ENCODE results near the gene SYNE4.
A peak's percentile ranks its signal among the peaks of the same experiment; 100 is the strongest.
"Not testable (repeated sequence)": the region's sequence is repeated elsewhere in the genome, so short reads cannot be mapped to it uniquely, and the experiment has no call there.

SYNE4 gene, protein sequence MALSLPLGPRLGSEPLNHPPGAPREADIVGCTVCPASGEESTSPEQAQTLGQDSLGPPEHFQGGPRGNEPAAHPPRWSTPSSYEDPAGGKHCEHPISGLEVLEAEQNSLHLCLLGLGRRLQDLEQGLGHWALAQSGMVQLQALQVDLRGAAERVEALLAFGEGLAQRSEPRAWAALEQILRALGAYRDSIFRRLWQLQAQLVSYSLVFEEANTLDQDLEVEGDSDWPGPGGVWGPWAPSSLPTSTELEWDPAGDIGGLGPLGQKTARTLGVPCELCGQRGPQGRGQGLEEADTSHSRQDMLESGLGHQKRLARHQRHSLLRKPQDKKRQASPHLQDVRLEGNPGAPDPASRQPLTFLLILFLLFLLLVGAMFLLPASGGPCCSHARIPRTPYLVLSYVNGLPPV

DNA sequence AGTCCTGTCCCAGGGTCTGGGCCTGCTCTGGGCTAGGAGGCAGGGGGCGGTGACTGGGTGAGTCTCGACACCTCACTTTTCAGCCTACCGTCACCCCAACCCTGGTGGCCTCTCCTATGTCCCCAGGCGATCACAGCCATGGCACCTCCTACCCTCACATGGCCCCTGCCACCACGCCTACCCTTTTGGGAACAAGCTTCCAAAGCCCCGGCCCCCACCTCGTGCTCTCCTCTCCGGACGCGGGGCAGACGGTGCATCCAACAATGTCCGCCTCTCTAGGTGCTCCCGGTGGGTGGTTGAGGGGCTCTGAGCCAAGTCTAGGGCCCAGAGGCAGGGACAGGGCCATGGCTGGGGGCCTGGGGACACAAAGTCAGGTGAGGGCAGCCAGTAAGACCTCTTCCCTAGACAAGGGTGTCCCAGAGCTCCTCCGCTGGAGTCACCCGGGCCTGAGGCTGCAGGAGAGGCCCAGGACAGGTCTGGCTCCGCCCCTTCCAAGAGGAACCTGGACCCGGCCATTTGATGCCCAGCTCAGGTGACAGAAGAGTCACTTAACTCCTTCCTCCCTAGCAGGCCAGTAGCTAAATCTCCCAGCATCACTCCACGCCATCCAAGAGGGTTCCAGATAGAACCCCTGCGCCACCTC lies at the start of gene SYNE4:
SYNE4 (minus strand) TSS at position 478 of the 643 bp plus-strand sequence; CDS start at position 346, 132 bp downstream.
- DNase-seq, result no peak

DNA sequence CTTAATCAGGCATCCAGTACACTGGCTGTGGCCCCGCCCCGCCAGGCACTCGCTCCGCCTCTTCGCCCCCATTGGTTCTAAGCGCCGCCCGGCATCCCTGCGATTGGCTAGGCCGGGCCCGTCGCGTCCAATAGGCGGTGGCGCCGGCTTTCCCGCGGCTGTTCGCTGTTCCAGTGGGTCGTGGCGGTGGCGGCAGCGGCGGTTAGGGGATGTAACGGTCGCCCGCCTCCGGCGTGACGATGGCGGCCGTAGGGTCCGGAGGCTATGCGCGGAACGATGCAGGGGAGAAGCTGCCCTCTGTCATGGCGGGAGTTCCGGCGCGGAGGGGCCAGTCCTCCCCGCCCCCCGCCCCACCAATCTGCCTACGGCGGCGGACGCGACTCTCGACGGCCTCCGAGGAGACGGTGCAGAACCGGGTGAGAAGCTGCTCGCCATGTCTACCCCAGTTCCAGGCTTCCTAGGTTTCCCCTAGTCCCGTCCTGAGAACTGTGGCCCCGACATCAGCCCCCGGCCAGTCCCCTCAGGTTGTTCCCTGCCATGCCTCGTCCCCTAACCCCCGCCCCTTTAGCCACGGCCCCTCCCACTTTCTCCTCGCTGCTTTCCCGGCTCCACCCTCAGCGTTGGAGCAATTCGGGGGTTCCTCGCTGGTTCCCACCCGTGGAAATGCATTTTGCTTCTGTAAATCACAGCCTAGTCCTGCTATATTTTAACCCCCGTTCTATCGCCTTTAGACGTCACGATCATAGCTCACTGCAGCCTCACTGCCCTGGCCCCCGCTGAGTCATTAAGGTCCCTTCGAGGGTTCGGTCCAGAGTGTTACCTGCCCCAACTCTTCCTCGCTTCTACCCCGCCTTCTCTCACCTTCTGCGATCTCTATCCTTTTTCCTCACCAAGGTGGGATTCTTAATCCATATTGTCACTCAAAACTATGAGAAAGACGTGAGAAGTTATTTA lies 46.4 kb upstream of the SYNE4 start, which contains the start of gene WDR62:
WDR62 (plus strand) TSS at position 165 of the 954 bp plus-strand sequence; CDS start at position 240, 75 bp downstream.
- peak; percentile 90 for DNase-seq

DNA sequence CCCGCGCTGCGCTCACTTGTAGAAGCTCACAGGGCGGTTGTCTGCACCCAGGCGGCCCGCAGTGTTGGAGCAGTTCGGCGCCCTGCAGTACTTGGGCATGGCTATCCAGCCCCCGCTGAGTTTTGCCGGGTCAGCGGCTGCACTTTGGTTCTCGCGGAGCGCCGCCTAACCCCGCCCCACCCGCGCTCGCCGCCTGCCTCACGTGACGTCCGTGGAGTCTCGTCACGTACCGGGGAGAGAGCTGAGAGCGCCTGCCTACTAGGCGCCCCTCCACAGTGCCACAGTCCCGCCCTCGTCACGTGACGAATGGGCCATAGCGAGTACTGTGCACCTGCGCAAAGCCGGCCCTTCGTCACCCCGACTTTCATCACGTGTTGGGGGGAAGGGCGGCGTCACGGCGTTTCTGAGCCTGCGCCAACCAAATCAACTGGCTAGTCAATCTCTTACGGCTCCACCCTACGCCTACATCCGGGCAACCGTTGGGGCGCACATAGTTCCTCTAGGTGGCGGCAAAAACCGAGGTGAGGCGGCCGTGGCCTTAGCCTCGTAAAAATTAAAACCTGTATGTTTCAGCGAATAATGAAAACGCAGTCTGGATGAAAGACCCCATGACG lies 45.6 kb upstream of the SYNE4 start, which contains the start of gene THAP8:
THAP8 (minus strand) TSS at position 167 of the 614 bp plus-strand sequence; CDS start at position 99, 68 bp downstream.
- peak; percentile 99 for DNase-seq

DNA sequence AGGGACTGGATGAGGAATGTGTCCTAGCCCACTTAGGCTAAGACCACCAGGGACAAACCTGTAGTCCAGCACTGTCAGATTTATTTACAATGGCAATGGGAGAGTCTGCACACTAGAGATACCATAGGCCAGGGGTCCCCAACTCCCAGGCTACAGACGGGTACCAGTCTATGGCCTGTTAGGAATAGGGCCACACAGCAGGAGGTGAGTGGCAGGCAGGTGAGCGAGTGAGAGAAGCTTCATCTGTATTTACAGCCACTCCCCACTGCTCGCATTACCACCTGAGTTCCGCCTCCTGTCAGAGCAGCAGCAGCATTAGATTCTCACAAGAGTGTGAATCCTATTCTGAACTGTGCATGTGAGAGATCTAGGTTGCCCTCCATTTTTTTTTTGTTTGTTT lies 43.0 kb upstream of the SYNE4 start:
- DNase-seq, result no peak

DNA sequence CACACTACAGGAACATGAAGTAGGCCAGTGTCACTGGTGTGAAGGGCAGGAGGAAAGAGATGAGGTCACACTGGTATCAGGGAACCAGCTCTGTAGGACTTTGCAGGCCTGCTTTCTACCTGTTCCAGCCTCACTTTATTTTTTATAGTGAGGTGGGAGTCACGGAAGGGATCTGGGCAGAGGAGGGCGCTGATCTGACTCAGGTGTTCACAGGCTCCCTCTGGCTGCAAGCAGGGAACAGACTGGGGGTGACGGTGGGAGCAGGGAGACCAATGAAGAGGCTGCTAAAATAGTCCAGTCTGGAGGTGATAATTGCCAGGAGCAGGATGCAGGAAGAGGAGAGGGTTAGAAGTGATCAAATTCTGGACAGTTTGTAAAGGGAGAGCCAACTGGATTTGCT lies 42.6 kb upstream of the SYNE4 start:
- no peak for DNase-seq

DNA sequence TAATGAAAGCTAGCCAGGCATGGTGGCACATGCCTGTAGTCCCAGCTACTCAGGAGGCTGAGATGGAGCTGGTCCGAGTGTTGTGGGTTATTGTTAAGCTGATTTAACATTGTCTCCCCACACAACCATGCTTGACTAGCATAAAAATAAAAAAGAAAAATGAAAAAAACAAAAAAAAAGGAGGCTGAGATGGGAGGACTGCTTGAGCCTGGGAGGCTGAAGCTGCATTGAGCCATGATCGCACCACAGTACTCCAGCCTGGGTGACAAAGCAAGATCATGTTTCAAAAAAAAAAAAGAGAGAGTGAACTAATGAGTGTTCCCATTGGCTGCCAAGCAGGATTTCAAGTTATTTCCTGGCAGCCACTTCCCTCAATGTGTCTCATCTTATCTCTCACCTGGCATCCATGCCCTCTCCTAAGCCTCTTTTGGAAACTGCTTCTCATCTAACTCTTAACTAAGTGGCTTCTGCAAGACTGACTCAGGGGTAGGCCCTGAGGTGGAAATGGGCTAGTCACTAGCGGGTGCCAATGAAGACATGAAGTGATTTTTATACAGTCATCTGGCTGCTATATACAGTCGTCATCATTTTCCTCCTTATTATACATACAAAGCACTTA lies 40.6 kb upstream of the SYNE4 start:
- no peak for DNase-seq

DNA sequence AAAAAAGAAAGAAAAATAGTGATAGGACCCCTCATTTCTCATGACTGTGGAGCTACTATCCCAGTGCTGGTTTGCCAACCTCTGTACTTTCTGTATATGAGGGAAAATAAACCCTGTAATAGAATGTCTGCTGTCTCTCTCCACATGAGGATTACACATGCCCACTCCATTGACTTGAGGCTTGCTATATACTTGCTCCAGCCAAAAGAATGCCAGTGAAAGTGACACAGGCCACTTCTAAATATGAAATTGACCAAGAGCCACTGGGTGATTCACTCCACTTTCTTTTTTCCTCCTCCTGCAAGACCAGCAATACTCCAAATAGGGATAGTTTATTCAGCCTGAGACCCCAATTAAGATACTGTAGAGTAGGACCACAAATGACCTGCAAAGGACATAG lies 39.2 kb upstream of the SYNE4 start:
- DNase-seq, result no peak

DNA sequence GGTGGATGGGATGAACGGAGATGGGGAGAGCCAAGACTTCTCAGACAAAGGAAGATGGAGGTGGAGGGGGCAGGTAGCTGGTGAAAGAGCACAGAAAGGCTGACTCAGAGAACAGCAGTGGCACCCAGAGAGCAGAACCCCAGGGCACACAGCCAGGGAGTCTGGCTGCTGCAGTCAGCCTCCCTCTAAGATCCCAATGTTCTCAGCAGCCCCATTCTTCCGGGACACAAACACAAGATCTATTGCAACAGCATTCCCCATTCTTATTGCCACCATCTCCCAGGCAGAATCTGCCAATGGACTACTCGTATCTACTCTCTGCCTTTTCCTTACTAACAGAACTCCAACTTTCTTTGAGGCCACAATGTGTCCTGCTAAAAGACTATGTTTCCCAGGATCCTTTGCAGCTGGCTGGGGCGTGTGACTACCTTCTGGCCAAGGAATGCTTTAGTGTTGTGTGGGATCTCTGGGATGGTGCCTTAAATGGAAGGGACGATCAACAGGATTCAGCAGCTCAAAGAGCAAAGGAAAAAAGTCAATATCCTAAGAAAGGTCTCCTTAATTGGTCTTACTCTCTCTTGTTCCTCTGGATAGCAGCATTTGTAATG lies 37.9 kb upstream of the SYNE4 start:
- no peak for DNase-seq

DNA sequence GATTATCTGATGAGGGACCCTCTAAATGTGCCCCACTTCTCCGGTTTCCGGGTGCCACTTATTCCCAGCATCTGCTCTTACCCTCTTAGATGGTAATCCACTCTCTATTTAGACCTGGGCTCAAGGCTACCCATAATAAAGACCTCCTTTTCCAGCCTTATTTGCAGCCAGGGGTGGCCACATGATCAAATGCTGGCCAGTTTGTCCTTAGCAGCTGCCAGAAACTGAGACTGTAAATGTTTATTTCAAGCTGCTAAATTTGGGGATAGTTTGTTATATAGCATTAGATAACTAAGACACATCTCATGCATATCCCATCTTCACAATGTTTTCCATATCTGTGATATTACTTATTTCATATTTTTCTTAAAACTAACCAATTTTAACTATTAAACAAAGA lies 35.3 kb upstream of the SYNE4 start:
- no peak for DNase-seq

DNA sequence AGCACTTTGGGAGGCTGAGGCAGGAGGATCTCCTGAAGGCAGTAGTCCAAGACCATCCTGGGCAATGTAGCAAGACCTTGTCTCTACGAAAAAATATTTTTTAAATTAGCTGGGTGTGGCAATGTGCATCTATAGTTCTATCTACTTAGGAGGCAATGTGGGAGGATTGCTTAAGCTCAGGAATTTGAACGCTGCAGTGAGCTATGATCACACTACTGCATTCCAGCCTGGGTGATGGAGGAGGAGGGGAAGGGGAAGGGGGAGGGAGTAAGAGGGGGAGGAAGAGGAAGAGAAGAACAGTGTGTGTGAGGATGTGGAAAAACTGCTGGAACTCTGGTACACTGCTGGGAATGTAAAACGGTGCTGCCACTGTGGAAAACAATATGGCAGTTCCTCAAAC lies 33.2 kb upstream of the SYNE4 start:
- peak; percentile 93 for DNase-seq

DNA sequence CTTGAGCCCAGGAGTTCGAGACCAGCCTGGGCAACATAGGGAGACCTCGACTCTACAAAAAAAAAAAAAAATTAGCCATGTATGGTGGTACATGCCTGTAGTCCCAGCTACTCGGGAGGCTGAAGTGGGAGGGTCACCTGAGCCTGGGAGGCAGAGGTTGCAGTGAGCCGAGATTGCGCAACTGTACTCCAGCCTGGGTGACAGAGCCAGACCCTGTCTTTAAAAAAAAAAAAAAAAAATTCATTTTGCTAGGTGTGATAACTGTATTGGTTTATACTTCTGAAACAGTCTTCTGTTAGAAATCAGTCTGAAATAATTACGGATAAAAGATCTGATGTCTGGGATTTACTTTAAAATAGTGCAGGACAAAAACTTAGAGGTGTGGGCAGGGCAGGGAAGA lies 32.5 kb upstream of the SYNE4 start:
- DNase-seq, result not testable (repeated sequence)

DNA sequence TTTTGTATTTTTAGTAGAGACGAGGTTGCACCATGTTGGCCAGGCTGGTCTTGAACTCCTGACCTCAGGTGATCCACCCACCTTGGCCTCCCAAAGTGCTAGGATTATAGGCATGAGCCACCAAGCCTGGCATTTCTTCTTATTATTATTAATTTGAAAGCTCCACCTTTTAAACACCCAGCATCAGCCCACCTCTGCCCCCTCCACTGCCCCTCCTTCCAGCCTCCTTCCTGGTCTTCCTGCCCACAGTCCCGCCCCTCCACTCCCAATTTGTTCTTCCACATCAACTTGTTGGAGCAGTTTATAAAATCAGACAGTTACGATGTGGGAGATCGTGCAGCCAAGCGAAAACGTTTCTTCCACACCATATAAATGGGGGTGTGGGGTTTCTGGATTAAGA lies 31.9 kb upstream of the SYNE4 start:
- DNase-seq, result no peak

DNA sequence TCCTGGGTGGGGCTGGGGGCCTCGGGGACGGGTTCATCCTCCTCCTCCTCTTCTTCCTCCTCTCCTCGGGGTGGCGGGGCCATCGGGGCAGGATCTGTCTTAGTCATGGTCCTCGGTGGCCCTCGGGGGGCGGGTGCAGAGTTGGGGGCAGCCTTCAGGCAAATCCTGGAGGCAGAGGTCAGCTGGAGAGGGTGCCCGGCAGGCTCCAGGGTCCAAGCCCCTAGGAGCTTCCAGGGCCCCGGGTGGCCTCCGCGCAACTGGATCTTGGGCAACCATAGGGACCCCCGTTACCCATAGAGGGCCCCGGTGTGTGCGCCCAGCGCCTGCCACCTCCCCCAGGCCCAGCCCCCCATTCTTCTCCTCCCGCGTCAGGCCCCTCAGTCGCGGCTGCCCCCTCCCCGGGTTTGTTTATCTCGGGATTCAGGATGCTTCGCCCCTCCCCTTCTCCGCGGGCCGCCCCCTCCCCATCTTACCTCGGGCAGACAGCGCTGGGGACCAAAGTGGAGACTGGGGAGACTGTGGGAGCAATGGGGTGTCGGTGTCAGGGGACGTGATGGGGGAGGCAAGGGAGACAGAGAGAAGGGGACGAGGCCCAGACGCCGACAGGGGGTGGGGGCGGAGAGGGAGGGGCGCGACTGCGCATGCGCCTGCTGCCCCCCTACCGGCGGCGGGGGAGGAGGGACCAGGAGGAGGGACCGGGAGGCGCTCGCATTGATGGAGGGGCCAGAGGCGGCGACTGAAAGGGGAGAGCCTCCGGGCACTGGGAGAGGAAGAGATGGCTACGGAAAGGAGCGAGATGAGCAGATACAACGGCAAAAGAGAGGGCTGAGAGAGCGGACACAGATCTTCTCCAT lies 23.9 kb upstream of the SYNE4 start, which contains the start of gene CLIP3:
CLIP3 (minus strand) TSS at position 623 of the 854 bp plus-strand sequence; CDS start at position 107, 516 bp downstream.
- DNase-seq, result peak; percentile 79

DNA sequence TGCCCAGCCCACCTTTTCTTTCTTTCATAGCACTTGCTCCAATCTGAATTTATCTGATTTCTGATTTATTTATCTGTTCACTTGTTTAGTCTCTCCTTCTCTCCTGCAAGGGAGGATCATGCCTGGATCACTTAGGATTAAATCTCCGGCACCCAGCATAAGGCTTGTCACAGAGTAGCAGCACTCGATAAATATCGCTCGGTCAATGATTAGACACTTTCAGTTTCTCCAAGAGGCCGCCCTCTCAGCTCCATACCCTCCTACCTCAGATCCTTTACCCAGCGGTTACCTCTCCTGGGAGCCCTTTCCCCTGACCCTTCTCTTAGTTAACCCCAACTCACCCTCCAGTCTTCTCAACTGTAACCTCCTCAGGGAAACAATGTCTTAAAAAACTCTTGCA lies 22.7 kb upstream of the SYNE4 start:
- DNase-seq, result no peak

DNA sequence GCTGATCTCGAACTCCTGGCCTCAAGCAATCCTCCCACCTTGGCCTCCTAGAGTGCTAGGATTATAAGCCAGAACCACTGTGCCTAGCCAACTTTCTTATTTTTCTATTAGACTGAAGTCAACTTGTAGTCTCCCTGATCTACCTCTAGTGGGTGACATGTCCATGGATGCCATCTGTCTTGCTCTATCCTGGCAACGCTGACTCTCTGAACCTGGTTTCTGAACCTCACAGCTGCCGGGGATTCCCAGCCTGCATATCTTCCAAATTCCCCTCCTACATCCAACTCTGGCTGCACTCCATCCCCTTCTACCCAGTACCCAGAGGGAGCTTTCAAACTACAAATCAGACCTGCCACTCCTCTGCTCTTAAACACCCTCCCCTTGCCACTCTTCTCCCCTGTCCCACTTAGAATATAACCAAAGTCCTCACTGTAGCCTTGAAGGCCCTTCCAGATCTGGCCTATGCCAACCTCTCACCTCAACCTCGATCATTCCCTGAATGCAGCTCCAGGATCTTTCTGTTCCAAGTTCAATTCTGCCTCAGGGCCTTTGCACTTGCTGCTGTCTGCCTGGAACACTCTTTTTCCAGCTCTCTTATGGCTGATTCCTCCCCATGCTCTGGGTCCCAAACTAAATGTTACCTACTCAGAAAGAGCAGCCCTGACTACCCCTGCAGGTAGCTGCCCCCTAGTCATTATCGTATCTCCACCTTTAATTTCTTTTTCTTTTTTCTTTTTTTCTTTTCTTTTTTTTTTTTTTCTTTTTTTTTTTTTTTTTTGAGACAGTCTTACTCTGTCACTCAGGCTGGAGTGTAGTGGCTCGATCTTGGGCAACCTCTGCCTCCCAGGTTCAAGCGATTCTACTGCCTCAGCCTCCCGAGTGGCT lies 21.9 kb upstream of the SYNE4 start:
- no peak for DNase-seq

DNA sequence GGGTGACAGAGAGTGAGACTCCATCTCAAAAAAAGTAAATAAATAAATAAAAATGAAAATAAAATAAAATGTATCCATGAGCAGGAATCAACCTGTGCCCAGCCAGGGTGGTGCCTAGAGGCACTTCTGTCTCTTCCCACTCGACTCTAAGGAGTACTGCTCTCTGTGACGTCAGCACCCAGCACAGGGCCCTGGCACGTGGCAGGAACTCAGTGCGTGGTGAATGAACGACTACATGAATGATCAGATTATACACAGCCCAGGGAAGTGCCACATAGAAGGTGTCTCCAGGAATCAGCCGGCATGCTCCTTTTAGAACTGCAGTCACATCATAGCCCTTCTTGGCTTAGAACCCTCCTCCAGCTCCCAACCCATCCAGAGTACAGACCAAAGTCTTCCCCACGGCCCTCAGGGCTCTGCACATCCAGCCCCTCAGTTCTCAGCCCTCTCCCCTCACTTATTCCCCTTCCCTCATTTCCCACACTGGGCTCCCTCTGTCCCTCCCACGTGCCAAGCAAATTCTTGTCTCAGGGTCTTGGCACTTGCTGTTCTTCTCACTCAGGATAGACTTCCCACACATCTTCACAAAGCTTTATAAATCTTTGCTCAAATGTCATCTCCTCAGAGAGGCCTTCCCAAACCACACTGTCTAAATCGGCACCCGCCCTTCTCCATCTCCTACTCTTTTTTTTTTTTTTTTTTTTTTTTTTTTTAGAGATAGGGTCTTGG lies 19.9 kb upstream of the SYNE4 start:
- no peak for DNase-seq

DNA sequence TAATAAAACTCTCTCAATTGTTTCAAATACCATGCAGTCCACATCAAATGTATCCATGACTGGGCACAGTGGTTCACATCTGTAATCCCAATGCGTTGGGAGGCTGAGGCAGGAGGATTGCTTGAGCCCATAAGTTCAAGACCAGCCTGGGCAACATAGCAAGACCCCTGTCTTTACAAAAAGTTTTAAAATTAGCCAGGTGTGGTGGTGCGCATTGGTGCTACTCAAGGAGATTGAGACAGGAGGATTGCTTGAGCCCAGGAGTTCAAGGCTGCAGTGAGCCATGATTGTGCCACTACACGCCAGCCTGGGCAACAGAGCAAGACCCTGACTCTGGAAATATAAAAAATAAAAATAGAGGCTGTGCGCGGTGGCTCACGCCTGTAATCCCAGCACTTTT lies 19.1 kb upstream of the SYNE4 start:
- no peak for DNase-seq

DNA sequence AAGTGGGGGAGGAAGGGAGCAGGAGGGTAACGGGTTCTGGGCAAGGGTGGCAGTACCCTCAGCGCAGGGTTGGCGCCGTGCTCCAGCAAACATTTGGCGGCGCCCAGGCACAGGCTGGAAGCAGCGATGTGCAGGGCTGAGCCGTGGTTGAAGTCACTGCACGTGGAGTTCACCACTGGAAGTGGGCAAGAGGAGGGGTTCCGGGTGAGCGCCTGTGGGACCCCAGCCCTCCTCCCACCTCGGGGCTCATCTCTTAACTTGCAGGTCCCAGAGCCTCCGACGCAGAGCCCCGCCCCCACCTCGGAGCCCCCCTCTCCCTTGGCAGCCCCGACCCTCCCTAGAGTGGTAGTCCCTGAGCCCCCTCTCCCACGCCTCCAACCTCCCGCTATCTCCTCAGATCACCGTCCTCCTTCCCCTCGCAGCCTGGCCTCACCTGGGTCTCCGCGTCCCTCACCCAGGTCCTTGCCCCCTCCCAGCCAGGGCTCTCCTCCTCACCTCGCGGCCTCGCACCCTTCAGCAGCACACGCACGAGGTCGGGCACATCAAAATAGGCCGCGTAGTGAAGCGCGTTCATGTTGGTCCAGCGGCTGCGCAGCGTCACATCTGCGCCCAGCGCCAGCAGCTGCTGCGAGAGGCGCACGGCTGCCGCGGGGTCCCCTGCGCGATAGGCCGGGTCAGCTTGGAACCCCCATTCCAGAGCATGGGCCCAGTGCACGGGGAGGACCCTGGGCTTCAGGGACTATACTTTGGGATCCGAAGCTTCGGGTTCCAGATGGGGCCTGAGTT lies 17.7 kb upstream of the SYNE4 start:
- no peak for DNase-seq
